ENCODE data around the gene SP7. TPM values are rescaled to one million over a fixed set of nuclear protein-coding genes. Genes with fewer than 3 reads are reported as not detected.

SP7 gene
- total and polyA plus RNA-seq, 9 of the 15 experiments (the other 6 are each of a cell fraction or from before 2014, with no cell fraction given): 0.04 TPM; not detected in 8

- TF ChIP-seq ZBTB2 (IDR thresholded peaks at IDR 0.05) (no peak), ARID3B (CRISPR knock-in tag; IDR thresholded peaks at IDR 0.05; ENCODE audit: borderline replicate concordance) (no peak), GATAD2A (IDR thresholded peaks at IDR 0.05) (no peak), REST (IDR thresholded peaks at IDR 0.05; ENCODE audit: borderline replicate concordance) (peak; percentile 86), REST (CRISPR knock-in tag; IDR thresholded peaks at IDR 0.05; ENCODE audit: low read depth) (no peak), ZNF24 (IDR thresholded peaks at IDR 0.05) (no peak), FIP1L1 (IDR thresholded peaks at IDR 0.05; ENCODE audit: low read depth, low read length, poor library complexity, severe bottlenecking) (no peak), ZNF165 (CRISPR knock-in tag; IDR thresholded peaks at IDR 0.05; ENCODE audit: borderline replicate concordance) (no peak), RBM22 (IDR thresholded peaks at IDR 0.05; ENCODE audit: low read depth, low read length, poor library complexity, severe bottlenecking) (no peak), ESRRA (IDR thresholded peaks at IDR 0.05; ENCODE audit: borderline replicate concordance, low read depth) (peak; percentile 50; the same call in 1 of the 2 replicates), FOXM1 (IDR thresholded peaks at IDR 0.05; ENCODE audit: low read depth) (no peak), FOXM1 (CRISPR knock-in tag; IDR thresholded peaks at IDR 0.05; ENCODE audit: low read depth) (no peak), MAFF (IDR thresholded peaks at IDR 0.05; ENCODE audit: low read length) (no peak), NELFE (IDR thresholded peaks at IDR 0.05; ENCODE audit: insufficient read depth, insufficient read length) (no peak), PATZ1 (CRISPR knock-in tag; IDR thresholded peaks at IDR 0.05; ENCODE audit: borderline replicate concordance) (no peak), ZNF212 (CRISPR knock-in tag; IDR thresholded peaks at IDR 0.05) (no peak)
Observed at GRCh38 chr12:53344824-53345485, 8.8 kb upstream of the SP7 start (continued).

Data from K562 (cell line).